ENCODE data around the gene SCGN. TPM values are rescaled to one million over a fixed set of nuclear protein-coding genes. Genes with fewer than 3 reads are reported as not detected.

SCGN gene
- total and polyA plus RNA-seq, 2 of the 4 experiments (the other 2 are of a cell fraction) = not detected

DNA sequence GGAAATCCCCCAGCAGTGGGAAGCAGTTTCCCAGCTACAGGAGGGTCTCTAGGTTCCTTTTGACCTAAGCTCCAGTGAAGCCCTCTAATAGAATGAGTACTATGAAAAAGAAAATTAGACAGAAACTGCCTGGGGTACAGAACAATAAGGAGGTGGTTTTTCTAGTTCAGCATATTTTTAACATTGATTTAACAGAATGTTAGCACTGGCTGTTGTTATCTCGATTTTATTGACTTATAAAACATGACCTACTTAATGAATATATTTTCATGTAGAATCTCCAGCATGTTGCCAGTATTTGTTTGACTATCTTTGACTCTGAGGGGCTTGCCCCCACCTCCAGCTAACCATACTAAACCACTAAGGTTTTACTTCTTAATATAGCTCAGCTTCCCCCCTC is 19.6 kb downstream of the SCGN start:
- Histone ChIP-seq H3K4ac (ENCODE audit: low read depth, low read length) (no peak overlapping the region), H4K91ac (ENCODE audit: insufficient read depth, low read depth, low read length) (no peak overlapping the region), H2BK120ac (ENCODE audit: low read depth, low read length) (no peak overlapping the region), H2BK5ac (ENCODE audit: low read depth, low read length, poor library complexity, severe bottlenecking) (no peak overlapping the region), H4K20me1 (ENCODE audit: insufficient read depth, low read length) (no peaks in the 10 kb centered on the region), H3K9ac (ENCODE audit: low read depth, low read length) (no peak overlapping the region), H4K5ac (ENCODE audit: low read depth, low read length) (no peak overlapping the region), H3K9me3 (ENCODE audit: control insufficient read depth, insufficient read depth, low read length) (no peaks in the 10 kb centered on the region), H2AK9ac (replicated peaks; ENCODE audit: low read depth, low read length, poor library complexity) (no peak overlapping the region), H3K4me3 (ENCODE audit: insufficient read depth, low read depth, low read length) (no peak overlapping the region), H2BK15ac (ENCODE audit: low read depth, low read length) (no peak overlapping the region), H3K4me2 (ENCODE audit: low read depth, low read length) (no peak overlapping the region), H3K4me1 (ENCODE audit: control insufficient read depth, insufficient read depth, low read length) (no peaks in the 10 kb centered on the region), H3K56ac (ENCODE audit: extremely low read depth, insufficient read depth, low read length) (no peak overlapping the region), H3K27ac (ENCODE audit: insufficient read depth, low read length) (no peak overlapping the region), H4K8ac (ENCODE audit: low read depth in 2 of 2, low read length in 2 of 2) (no peak overlapping the region), H2AFZ (replicated peaks; ENCODE audit: low read length, poor library complexity) (no peak overlapping the region), H3K23ac (ENCODE audit: low read depth, low read length) (no peak overlapping the region), H3K18ac (ENCODE audit: low read depth, low read length) (no peak overlapping the region), H3K27me3 (ENCODE audit: control insufficient read depth, insufficient read depth, low read length) (no peaks in the 10 kb centered on the region), H2AK5ac (ENCODE audit: low read depth, low read length) (no peak overlapping the region), H2BK20ac (ENCODE audit: low read depth, low read length) (no peak overlapping the region), H3K14ac (replicated peaks; ENCODE audit: low read depth, low read length) (no peak overlapping the region), H3K36me3 (ENCODE audit: control insufficient read depth, insufficient read depth, low read length) (no peaks in the 10 kb centered on the region), H3K79me1 (ENCODE audit: low read depth in 1 of 2, low read length in 2 of 2) (no peaks in the 10 kb centered on the region), H3K9me1 (ENCODE audit: insufficient read depth, low read length) (no peaks in the 10 kb centered on the region)
- BruUV-seq (replicated peaks) = no TSS peak
- no peak for DNase-seq
- no peak for ATAC-seq (ENCODE audit: low read depth)
- intact Hi-C loops (cut with micrococcal nuclease) = no loop called here
- TF ChIP-seq BHLHE40 (IDR thresholded peaks at IDR 0.05; ENCODE audit: low read depth, low read length) (no peak), MAZ (IDR thresholded peaks at IDR 0.05; ENCODE audit: borderline replicate concordance, low read depth, low read length) (no peak), FOS (IDR thresholded peaks at IDR 0.05; ENCODE audit: low read depth, low read length) (no peak), MAFK (IDR thresholded peaks at IDR 0.05; ENCODE audit: low read depth, low read length) (no peak), CEBPB (IDR thresholded peaks at IDR 0.05; ENCODE audit: low read depth, low read length) (no peak), RAD21 (IDR thresholded peaks at IDR 0.05; ENCODE audit: low read length) (no peak), SMC3 (IDR thresholded peaks at IDR 0.05; ENCODE audit: low read depth, low read length) (no peak), RFX5 (IDR thresholded peaks at IDR 0.05; ENCODE audit: low read depth, low read length) (no peak), CHD1 (IDR thresholded peaks at IDR 0.05; ENCODE audit: low read depth, low read length) (no peak), RCOR1 (IDR thresholded peaks at IDR 0.05; ENCODE audit: insufficient replicate concordance, low read length) (no peak), NFE2L2 (IDR thresholded peaks at IDR 0.05; ENCODE audit: low read depth, low read length) (no peak), MXI1 (IDR thresholded peaks at IDR 0.05; ENCODE audit: borderline replicate concordance, low read depth, low read length) (no peak), POLR2A (IDR thresholded peaks at IDR 0.05; ENCODE audit: low read depth, low read length) (no peak)
- TF ChIP-seq, protein P1, sequence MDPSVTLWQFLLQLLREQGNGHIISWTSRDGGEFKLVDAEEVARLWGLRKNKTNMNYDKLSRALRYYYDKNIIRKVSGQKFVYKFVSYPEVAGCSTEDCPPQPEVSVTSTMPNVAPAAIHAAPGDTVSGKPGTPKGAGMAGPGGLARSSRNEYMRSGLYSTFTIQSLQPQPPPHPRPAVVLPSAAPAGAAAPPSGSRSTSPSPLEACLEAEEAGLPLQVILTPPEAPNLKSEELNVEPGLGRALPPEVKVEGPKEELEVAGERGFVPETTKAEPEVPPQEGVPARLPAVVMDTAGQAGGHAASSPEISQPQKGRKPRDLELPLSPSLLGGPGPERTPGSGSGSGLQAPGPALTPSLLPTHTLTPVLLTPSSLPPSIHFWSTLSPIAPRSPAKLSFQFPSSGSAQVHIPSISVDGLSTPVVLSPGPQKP (IDR thresholded peaks at IDR 0.05; ENCODE audit: borderline replicate concordance, low read depth, low read length) = no peak
- TF ChIP-seq, protein P2, sequence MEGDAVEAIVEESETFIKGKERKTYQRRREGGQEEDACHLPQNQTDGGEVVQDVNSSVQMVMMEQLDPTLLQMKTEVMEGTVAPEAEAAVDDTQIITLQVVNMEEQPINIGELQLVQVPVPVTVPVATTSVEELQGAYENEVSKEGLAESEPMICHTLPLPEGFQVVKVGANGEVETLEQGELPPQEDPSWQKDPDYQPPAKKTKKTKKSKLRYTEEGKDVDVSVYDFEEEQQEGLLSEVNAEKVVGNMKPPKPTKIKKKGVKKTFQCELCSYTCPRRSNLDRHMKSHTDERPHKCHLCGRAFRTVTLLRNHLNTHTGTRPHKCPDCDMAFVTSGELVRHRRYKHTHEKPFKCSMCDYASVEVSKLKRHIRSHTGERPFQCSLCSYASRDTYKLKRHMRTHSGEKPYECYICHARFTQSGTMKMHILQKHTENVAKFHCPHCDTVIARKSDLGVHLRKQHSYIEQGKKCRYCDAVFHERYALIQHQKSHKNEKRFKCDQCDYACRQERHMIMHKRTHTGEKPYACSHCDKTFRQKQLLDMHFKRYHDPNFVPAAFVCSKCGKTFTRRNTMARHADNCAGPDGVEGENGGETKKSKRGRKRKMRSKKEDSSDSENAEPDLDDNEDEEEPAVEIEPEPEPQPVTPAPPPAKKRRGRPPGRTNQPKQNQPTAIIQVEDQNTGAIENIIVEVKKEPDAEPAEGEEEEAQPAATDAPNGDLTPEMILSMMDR (conservative IDR thresholded peaks at IDR 0.05; ENCODE audit: low read depth, low read length) = no peak
- TF ChIP-seq, protein P3, sequence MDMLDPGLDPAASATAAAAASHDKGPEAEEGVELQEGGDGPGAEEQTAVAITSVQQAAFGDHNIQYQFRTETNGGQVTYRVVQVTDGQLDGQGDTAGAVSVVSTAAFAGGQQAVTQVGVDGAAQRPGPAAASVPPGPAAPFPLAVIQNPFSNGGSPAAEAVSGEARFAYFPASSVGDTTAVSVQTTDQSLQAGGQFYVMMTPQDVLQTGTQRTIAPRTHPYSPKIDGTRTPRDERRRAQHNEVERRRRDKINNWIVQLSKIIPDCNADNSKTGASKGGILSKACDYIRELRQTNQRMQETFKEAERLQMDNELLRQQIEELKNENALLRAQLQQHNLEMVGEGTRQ (IDR thresholded peaks at IDR 0.05; ENCODE audit: low read depth, low read length) = no peak
- dilution Hi-C loops (cut with HindIII; ENCODE audit: low sequenced_read_pairs, unreplicated experiment) = no loop called here
- in situ Hi-C loops (cut with MboI; ENCODE audit: low sequenced_read_pairs) = no loop called here
- WGBS, 2 experiments (ENCODE audit: extremely low coverage in 2 of 2, insufficient read length in 1 of 2) = no CpG with 5 or more reads among the region's 1 CpG
- POLR2A ChIA-PET (ENCODE audit: unreplicated experiment) = no interaction called here
- CTCF ChIA-PET = no interaction called here
